HG02943 (cell line): ENCODE measurements around the gene MAPKBP1.

Experiments used
- ATAC-seq: cut with Tn5 transposase; IDR thresholded peaks from one replicate; pipeline ENCODE4 v1.9.1; 2021; ENCODE audit warnings: mild to moderate bottlenecking, low read depth, moderate library complexity; ENCODE audit not compliant: unreplicated experiment

MAPKBP1 gene

GRCh38 chr15:41804916-41805666, 30.8 kb downstream of the MAPKBP1 start:
- ATAC-seq: no peak

GRCh38 chr15:41805711-41806110, 31.4 kb downstream of the MAPKBP1 start:
- ATAC-seq: no peak

GRCh38 chr15:41806291-41807181, 32.3 kb downstream of the MAPKBP1 start:
- ATAC-seq: no peak

- ATAC-seq: no peak
Observed at GRCh38 chr15:41809121-41809520, 34.8 kb downstream of the MAPKBP1 start.

- ATAC-seq: no peak
Observed at GRCh38 chr15:41809526-41810220, 35.4 kb downstream of the MAPKBP1 start.

GRCh38 chr15:41810651-41811431, 36.6 kb downstream of the MAPKBP1 start:
- no peak for ATAC-seq

GRCh38 chr15:41811432-41812195, 37.3 kb downstream of the MAPKBP1 start:
- no peak for ATAC-seq

- ATAC-seq: no peak
Observed at GRCh38 chr15:41812820-41813375, 38.6 kb downstream of the MAPKBP1 start.

- no peak for ATAC-seq
Observed at GRCh38 chr15:41813426-41813825, 39.1 kb downstream of the MAPKBP1 start.

GRCh38 chr15:41814534-41814933, 40.2 kb downstream of the MAPKBP1 start:
- no peak for ATAC-seq

GRCh38 chr15:41816788-41817187, 42.5 kb downstream of the MAPKBP1 start:
- ATAC-seq: no peak

GRCh38 chr15:41817327-41817726, 43.0 kb downstream of the MAPKBP1 start:
- ATAC-seq: no peak

- ATAC-seq: no peak
Observed at GRCh38 chr15:41817781-41818180, 43.5 kb downstream of the MAPKBP1 start.

- ATAC-seq: no peak
Observed at GRCh38 chr15:41819455-41820050, 45.3 kb downstream of the MAPKBP1 start.

- ATAC-seq: no peak
Observed at GRCh38 chr15:41820791-41821423, 46.6 kb downstream of the MAPKBP1 start.

- ATAC-seq: no peak
Observed at GRCh38 chr15:41821831-41822230, 47.5 kb downstream of the MAPKBP1 start.

- ATAC-seq: no peak
Observed at GRCh38 chr15:41822471-41822870, 48.2 kb downstream of the MAPKBP1 start.

GRCh38 chr15:41822957-41823356, 48.7 kb downstream of the MAPKBP1 start:
- no peak for ATAC-seq
